Measurements from ENCODE around the gene GALM. TPM values are rescaled to one million over a fixed set of nuclear protein-coding genes. Genes with fewer than 3 reads are reported as not detected.
"Not testable (repeated sequence)": the region's sequence is repeated elsewhere in the genome, so short reads cannot be mapped to it uniquely, and the experiment has no call there.

The GALM gene
- total RNA-seq, 1 donor from 2014 or later: 46.3 TPM

- TF ChIP-seq, protein P1, sequence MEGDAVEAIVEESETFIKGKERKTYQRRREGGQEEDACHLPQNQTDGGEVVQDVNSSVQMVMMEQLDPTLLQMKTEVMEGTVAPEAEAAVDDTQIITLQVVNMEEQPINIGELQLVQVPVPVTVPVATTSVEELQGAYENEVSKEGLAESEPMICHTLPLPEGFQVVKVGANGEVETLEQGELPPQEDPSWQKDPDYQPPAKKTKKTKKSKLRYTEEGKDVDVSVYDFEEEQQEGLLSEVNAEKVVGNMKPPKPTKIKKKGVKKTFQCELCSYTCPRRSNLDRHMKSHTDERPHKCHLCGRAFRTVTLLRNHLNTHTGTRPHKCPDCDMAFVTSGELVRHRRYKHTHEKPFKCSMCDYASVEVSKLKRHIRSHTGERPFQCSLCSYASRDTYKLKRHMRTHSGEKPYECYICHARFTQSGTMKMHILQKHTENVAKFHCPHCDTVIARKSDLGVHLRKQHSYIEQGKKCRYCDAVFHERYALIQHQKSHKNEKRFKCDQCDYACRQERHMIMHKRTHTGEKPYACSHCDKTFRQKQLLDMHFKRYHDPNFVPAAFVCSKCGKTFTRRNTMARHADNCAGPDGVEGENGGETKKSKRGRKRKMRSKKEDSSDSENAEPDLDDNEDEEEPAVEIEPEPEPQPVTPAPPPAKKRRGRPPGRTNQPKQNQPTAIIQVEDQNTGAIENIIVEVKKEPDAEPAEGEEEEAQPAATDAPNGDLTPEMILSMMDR (IDR thresholded peaks at IDR 0.05; ENCODE audit: unreplicated experiment): no peak
- Mint-ChIP-seq H3K27ac (no peak overlapping the region), H3K36me3 (ENCODE audit: insufficient read depth) (peaks cover 7% of the 10 kb centered on the region), H3K27me3 (no peaks in the 10 kb centered on the region), H3K4me3 (ENCODE audit: low read depth) (no peak overlapping the region), H3K9me3 (ENCODE audit: low read depth) (no peaks in the 10 kb centered on the region), H3K4me1 (ENCODE audit: low read depth) (peaks cover 14% of the 10 kb centered on the region)
- DNase-seq (ENCODE audit: low spot score, unreplicated experiment): no peak
Observed at GRCh38 chr2:38754049-38754448, 88.1 kb downstream of the GALM start.

DNA sequence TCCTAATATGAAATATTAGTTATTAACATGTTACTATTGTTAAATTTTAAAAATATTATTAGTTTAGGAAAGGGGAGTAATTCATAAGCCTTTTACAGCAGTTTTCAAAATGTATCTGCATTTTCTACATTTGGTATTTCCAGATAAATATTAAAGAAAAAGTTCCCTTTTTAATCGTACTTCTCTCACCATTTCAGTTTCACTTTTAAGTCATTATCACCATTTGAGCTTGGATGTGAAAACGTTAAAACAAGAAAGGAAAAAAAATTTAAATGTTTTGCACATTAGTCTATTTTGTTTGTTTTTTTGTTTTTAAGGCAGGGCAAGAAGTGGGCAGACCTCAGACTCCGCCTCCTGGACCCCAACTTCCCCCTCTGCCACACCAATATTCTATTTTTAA lies 88.6 kb downstream of the GALM start:
- TF ChIP-seq, protein P1 (IDR thresholded peaks at IDR 0.05; ENCODE audit: unreplicated experiment): no peak
- H3K27ac Mint-ChIP-seq: no peak overlapping the region

DNA sequence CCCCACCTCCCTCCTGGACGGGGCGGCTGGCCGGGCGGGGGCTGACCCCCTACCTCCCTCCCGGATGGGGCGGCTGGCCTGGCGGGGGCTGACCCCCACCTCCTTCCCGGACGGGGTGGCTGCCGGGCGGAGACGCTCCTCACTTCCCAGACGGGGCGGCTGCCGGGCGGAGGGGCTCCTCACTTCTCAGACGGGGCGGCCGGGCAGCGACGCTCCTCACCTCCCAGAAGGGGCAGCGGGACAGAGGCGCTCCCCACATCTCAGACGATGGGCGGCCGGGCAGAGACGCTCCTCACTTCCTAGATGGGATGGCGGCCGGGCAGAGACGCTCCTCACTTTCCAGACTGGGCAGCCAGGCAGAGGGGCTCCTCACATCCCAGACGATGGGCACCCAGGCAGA lies 90.0 kb downstream of the GALM start:
- DNase-seq (ENCODE audit: low spot score, unreplicated experiment); H3K4me1 Mint-ChIP-seq (ENCODE audit: low read depth); H3K4me3 Mint-ChIP-seq (ENCODE audit: low read depth); H3K36me3 Mint-ChIP-seq (ENCODE audit: insufficient read depth); H3K27ac Mint-ChIP-seq; H3K27me3 Mint-ChIP-seq; H3K9me3 Mint-ChIP-seq (ENCODE audit: low read depth): not testable (repeated sequence)

More for the DNA sequence above, 88.6 kb downstream of the GALM start:
- peaks cover 11% of the 10 kb centered on the region for H3K4me1 Mint-ChIP-seq (ENCODE audit: low read depth)
- DNase-seq (ENCODE audit: low spot score, unreplicated experiment): no peak
- no peaks in the 10 kb centered on the region for H3K9me3 Mint-ChIP-seq (ENCODE audit: low read depth)
- H3K4me3 Mint-ChIP-seq (ENCODE audit: low read depth): no peak overlapping the region
- H3K36me3 Mint-ChIP-seq (ENCODE audit: insufficient read depth): peaks cover 4% of the 10 kb centered on the region
- no peaks in the 10 kb centered on the region for H3K27me3 Mint-ChIP-seq

DNA sequence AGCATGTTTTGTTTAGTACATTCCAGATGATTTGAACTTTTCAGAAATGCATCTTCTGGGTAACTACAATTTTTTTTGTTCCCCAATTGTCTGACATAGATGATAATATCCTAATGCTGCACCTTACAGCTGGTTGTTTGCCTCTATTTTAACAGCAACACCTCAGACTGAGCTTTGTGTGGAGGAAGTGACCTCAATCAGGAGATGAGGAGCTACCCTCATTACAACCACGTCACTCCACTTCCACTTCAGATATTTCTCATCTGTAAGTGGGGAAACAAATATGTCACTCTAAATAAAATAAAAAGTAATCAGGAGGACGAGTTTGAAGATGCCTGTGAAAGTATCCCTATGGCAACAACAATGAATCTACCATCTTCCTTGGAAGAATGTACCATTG lies 97.3 kb downstream of the GALM start:
- no peak for DNase-seq (ENCODE audit: low spot score, unreplicated experiment)
- H3K27ac Mint-ChIP-seq: no peak overlapping the region
- no peak overlapping the region for H3K4me3 Mint-ChIP-seq (ENCODE audit: low read depth)
- no peaks in the 10 kb centered on the region for H3K36me3 Mint-ChIP-seq (ENCODE audit: insufficient read depth)
- no peaks in the 10 kb centered on the region for H3K27me3 Mint-ChIP-seq
- no peaks in the 10 kb centered on the region for H3K9me3 Mint-ChIP-seq (ENCODE audit: low read depth)
- H3K4me1 Mint-ChIP-seq (ENCODE audit: low read depth): no peaks in the 10 kb centered on the region
- TF ChIP-seq, protein P1 (IDR thresholded peaks at IDR 0.05; ENCODE audit: unreplicated experiment): no peak

GRCh38 chr2:38763728-38764127 lies 97.8 kb downstream of the GALM start:
- H3K4me1 Mint-ChIP-seq (ENCODE audit: low read depth): no peaks in the 10 kb centered on the region
- H3K36me3 Mint-ChIP-seq (ENCODE audit: insufficient read depth): no peaks in the 10 kb centered on the region
- DNase-seq (ENCODE audit: low spot score, unreplicated experiment): no peak
- H3K9me3 Mint-ChIP-seq (ENCODE audit: low read depth): no peaks in the 10 kb centered on the region
- no peaks in the 10 kb centered on the region for H3K27me3 Mint-ChIP-seq
- TF ChIP-seq, protein P1 (IDR thresholded peaks at IDR 0.05; ENCODE audit: unreplicated experiment): no peak
- H3K27ac Mint-ChIP-seq: no peak overlapping the region
- H3K4me3 Mint-ChIP-seq (ENCODE audit: low read depth): no peak overlapping the region

DNA sequence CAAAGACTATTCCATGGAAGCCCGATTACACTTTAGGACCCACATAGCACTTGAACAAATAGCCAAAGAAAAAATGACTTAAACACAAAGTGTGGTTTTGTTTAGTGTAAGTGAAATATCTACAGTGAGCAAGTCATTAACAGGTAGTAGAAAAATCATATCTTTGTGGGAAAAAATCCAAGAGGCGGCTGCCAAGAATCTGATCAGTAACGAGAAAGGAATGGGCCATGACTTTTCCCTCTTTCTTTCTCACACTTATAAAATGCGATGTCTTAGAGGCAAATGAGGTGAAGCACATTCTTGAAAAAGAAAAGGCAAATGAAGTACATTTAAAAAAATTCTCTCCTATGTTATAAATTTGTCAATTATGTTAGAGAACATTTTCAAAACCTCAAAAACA lies 99.2 kb downstream of the GALM start:
- no peak overlapping the region for H3K4me3 Mint-ChIP-seq (ENCODE audit: low read depth)
- no peaks in the 10 kb centered on the region for H3K27me3 Mint-ChIP-seq
- TF ChIP-seq, protein P1 (IDR thresholded peaks at IDR 0.05; ENCODE audit: unreplicated experiment): no peak
- no peak for DNase-seq (ENCODE audit: low spot score, unreplicated experiment)
- no peaks in the 10 kb centered on the region for H3K4me1 Mint-ChIP-seq (ENCODE audit: low read depth)
- no peaks in the 10 kb centered on the region for H3K9me3 Mint-ChIP-seq (ENCODE audit: low read depth)
- H3K36me3 Mint-ChIP-seq (ENCODE audit: insufficient read depth): no peaks in the 10 kb centered on the region
- H3K27ac Mint-ChIP-seq: no peak overlapping the region

All from progenitor cell of endocrine pancreas (in vitro differentiated cells).